Dermis blood vessel endothelial cell (primary cell): ENCODE data around the gene TM4SF1. TPM values are rescaled to one million over a fixed set of nuclear protein-coding genes. Genes with fewer than 3 reads are reported as not detected.

Experiments used
- DNase-seq: peaks from one replicate; pipeline ENCODE4 v3.0.0; 2010
- total RNA-seq: library from RNA; depleted of rRNA; stranded (reverse); fragments of >200 nt; gene quantifications from 2 replicates; pipeline ENCODE4 v1.2.3, GENCODE V29; 2014

TM4SF1 gene
- total RNA-seq, 1 donor from 2014 or later = 1,047 TPM

DNA sequence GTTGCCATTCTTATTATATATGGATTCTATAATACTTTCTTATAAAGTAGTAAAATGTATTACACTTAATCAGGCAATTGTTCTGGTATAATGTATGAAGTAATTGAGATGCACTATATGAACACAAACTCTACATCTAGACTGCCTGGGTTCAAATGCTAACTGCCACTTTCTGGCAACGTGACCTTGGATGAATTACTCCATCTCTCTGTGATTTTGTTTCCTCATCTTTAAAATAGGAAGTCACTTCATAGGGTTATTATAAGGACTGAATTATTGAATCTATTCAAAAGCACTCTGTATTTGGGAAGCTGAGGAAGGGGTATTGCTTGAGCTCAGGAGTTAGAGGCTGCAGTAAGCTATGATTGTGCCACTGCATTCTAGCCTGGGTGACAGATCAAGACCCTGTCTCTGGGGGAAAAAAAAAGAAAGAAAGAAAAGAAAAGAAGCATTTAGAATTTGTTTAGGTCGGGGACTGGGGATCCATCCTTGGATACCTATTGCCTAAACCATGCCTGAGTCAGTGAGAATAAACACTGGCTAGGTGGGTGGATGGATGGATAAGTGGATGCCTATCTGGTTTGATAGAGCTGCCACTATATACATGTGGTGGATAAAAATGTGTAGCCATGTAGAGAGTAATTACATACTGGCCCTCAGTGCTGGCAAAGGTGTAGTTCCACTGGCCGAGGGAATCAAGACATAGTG is 2.5 kb downstream of the TM4SF1 start:
- DNase-seq = peak; percentile 10

GRCh38 chr3:149374391-149374790 is 3.1 kb downstream of the TM4SF1 start:
- peak; percentile 29 for DNase-seq

DNA sequence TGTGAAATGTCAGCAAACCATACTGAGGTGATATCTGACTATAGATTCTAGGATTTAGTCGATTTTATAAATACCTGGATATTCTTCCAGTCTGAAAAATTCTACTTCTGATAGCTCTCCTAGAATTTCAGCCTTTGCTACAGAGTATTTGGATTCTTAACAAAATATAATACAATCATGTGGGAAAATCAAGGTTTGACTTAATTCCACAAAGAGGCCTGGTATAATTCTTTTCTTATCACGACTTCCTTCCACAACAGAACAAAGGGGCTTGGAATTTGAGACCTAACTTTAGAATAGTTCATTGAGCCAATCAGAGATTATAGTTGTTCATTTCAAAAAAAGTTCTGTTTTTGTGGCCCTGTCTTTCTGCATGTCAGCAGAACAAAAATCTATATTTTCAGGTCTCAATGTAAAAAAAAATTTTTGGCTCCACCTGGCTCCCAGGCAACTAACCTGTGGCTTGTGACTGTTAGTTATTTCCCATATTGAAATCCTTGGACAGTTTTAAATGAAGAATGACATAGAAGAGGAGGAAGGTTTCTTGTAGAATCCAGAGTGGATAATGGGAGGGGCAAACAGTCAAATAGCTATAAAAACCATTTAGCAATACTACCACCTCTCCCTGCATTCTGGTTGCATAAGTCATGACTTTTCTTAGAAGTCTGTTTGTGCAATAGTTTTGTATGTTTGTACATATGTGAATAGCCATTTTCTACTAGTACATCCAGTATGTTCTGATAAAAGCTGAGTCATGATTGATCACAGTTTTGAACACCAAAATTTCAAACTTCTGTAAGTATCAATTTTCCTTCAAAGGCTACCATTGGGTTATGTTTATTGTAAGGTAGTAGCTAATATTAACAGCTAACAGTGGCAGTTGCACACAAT is 4.0 kb downstream of the TM4SF1 start:
- peak; percentile 54 for DNase-seq

DNA sequence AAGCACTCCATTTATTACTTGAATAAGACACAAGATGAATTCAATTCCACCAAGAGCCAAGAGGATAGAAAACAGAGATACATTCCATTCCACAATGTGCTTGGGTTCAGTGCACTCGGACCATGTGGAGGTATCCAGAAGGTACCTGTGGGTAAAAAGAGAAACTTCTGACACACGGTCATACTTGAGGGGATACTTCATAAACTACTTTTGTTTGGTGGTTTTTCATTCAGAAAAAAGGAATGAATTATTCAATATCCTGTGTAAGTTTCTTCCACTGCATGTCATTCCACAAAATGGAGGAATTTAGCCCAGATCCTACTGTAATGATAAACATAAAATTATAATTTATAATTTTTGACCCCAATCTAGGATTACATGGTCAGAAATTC is 5.7 kb downstream of the TM4SF1 start:
- DNase-seq = no peak

DNA sequence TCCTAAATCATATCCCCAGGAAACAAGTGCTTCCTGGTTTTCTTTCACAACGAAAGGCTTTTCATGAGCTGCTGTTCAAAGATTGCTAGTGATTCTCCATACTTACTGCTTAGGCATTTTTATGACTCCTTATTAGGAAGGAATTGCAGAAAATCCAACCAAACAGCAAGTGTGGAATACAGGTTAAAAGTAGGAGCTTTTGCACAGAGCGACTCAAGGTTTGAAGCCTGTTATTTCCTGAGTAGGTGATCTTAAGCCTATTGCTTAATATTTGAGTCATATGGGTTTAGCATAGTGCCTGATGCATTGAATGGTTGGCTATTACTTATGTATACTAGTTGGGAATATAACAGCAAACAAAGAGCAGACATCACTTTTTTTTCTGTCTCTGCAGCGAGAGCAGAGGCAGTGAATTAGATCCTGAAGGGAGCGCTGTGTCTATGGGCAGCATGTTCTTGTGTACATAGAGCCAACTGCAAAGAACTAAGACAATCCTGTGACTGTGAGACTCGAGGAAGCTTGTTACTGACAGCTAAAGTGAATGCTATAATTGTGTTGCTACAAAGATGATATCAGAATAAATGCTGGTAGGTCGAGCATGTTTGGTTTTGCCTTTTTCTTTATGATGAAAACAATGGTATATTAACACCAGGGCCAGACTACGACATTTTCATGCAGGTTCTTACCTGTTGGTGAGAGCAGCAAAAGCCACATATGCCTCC is 6.3 kb downstream of the TM4SF1 start:
- peak; percentile 95 for DNase-seq

DNA sequence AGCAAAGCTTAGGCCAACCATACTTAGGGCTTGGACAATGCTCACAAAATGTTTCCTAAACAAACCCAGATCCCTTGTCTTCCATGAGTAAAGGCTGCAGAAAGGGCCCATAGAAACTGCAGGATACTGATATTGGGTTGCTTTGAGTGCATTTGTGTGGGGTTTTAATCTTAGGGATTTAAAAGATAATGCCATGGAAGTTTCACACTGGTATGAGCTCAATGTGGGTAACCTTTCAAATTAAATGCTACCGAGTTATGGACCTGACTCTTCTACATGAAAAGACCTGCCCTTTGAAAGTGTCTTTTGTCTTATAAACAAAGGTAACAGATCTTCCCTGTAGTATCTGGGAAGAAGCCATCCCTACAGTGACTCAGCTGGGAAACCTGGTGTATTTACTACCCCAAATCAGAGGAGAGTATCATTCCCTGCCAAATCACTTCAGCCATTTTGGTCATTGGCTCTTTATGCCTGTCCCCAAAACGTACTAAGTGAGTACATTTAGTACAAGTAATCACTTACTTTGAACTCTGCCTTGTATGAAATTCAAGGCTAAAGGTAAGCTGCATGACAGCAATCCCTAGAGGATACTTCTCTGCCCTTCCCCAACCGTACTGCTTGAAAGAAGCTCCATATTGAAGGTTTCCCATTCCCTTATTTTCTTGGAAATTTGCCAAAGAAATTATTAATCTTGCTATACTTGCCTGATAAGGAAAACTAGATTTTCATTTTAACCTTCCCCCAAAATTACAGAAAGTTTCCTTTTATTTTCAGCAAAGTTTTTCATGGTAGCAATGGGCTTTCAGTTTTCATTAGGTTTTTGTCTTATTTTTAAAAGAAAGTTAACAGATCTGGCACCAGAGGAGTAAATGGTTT is 7.2 kb downstream of the TM4SF1 start:
- peak; percentile 40 for DNase-seq

GRCh38 chr3:149368674-149369497 is 8.6 kb downstream of the TM4SF1 start:
- peak; percentile 23 for DNase-seq

GRCh38 chr3:149368201-149368673 is 9.2 kb downstream of the TM4SF1 start:
- DNase-seq = peak; percentile 61

DNA sequence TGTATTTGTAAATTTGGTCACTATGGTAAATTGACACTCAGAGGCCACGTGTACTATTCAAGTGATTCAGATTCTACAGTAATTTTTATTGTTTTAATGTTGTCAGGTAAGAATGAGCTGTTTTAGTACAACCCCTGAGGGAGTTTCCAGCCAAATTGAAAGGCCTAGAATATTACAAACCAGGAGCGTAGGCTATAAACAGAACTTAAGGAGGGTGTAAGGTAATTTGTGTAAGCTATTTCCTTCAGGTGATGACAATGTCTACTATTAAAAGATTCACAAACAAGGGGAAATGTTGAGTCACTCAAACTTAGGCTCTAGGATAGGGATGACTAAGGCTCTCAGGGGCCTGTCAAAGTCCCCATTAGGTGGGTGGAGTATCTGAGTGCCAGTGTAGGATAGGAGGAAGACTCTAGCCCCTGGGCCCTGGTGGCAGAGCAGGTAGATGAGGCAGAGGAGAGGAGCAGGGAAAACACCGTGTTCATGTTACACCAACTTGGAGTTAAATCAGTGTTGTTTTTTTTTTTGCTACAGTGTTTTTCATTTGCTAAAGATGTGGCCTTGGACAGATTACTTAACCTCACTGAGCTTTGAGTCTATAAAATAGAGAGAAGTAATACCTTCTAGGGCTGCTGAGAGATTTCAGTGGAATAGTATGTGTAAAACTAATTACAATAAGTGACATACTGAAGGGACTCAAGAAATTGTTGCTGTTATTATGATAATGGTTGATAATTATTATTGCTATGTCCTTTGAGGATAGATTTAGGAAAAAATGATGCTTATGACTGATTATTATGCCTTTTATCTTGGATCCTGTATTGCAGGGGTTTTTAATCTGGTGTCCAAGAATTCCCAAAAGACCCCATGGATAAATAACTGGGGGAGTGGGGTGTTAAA is 10.3 kb downstream of the TM4SF1 start:
- peak; percentile 95 for DNase-seq

- no peak for DNase-seq
Observed at GRCh38 chr3:149366031-149366430, 11.4 kb downstream of the TM4SF1 start.

GRCh38 chr3:149364624-149365023 is 12.8 kb downstream of the TM4SF1 start:
- no peak for DNase-seq

DNA sequence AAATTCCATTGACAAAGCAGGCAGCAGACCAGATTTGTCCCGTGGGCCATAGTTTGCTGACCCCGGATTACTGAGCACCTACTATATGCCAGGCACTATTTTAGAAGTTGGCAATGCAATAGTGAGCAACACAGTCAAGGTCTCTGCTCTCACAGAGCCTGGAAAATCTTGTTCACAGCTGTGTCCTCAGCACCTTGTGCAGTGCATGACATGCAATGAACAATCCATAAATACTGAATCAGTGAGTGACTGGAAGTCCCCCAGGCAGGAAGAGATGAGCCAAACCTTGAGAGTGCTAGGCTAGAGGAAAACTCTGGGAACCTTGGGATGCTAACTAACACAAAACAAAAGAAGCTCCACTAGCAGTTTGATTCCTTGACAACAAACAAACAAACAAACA is 14.4 kb downstream of the TM4SF1 start:
- DNase-seq = peak; percentile 61

DNA sequence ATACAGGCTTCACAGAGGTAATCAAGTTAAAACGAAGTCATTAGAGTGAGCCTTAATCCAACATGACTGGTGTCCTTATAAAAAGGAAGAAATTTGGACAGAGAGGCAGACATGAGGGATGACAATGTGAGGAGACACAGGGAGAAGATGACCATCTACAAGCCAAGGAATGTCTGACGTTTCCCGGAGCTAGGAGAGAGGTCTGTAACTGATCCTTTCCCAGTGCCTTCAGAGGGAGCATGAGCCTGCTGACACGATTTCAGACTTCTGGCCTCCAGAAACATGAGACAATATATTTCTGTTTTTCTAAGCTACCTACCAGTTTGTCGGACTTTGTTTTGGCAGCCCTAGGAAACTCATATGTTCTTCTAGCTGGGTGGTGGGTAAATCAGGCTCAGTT is 15.1 kb downstream of the TM4SF1 start:
- DNase-seq = no peak

GRCh38 chr3:149356630-149357029 is 20.8 kb downstream of the TM4SF1 start:
- DNase-seq = no peak

DNA sequence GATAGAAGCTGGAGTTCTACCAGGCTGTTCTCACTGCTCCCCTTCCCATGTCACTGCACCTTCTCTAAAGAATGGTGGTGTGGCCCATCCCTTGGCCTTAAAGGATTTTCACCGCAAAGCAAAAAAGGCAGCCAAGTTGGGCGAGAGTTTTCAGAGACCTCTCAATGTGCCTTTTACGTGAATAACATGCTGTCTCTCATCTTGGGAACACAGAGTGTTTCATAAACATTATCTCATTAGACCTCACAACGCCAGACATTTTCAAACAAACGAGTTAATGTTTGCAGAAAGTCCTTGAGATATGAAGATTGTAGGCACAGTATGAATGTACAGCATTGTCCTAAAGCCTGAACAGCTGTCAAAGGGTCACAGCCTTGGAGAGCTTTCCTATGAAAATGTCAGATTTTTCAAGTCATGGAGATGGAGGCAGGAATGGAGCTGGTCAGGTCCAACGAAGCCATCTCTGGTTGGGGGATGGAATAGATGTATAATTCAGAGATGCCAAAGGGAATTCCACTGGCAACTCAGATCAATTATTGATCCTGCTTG is 21.3 kb downstream of the TM4SF1 start:
- DNase-seq = no peak

DNA sequence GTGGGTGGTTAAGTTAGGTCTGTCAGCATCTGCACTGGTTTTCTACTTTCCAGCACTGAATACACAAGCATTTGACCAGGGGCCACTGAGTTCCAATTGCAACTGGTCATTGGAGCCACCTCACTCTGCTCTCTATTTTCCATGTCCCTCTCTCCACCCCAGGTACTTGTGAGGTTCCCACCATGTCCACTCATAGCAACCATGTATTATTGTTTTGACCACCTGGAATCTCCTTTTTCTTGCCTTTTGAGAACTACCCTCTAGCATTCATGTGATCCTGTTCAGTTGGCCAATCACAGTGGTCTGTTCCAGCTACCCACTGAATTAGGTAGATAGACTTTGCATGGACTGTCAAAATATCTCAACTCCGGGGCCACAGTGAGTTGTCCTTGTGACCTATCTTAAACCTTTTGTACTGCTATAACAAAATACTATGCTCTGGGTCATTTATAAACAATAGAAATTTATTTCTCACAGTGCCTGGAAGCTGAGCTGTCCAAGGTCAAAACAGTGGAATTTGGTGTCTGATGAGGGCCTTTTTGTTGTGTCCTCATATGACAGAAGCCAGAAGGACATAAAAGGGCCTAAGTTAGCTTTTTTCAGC is 23.8 kb downstream of the TM4SF1 start:
- DNase-seq = peak; percentile 54

- peak; percentile 81 for DNase-seq
Observed at GRCh38 chr3:149352556-149352955, 24.9 kb downstream of the TM4SF1 start.

GRCh38 chr3:149343951-149344350 is 33.5 kb downstream of the TM4SF1 start:
- DNase-seq = no peak
